A549 (cell line): ENCODE results near the gene NUB1. TPM values are rescaled to one million over a fixed set of nuclear protein-coding genes. Genes with fewer than 3 reads are reported as not detected.

ENCODE experiments used
- ATAC-seq, 2 experiments: fragments of 200-7000 bp in 1 of 2; fragments of >200 bp in 1 of 2; cut with Nextera tagmentation in 1 of 2; cut with Tn5 transposase in 1 of 2; 3 replicates each; pipeline versions ENCODE4 v1.8.0 to v1.9.1; 2018 to 2020; ENCODE audit warnings: mild to moderate bottlenecking in 1 of 2, moderate library complexity in 1 of 2
- CTCF ChIA-PET: fragments of 300-600 bp; sonication (Branson Sonifier 250); formaldehyde crosslinking; extraction: SDS; loops from one replicate; lab custom pipeline; 2021; ENCODE audit warnings: antibody characterized with exemption, inconsistent platforms; lab: Yijun Ruan, JAX
- POLR2A ChIA-PET: fragments of 350-600 bp; formaldehyde crosslinking; extraction: SDS; loops from one replicate; lab custom pipeline; 2021; ENCODE audit warnings: antibody characterized with exemption, inconsistent platforms; lab: Yijun Ruan, JAX
- DNase-seq, 2 experiments: peaks; one replicate each; pipeline versions ENCODE4 v3.0.0 to v3.0.0-alpha.2; 2011 to 2016; ENCODE audit warnings: low read depth in 1 of 2, low spot score in 1 of 2
- FAIRE-seq: peaks from 2 replicates; lab custom pipeline; 2011; peaks lifted over from hg19 to GRCh38; lab: Jason Lieb, UNC
- H3K27ac ChIP-seq, 2 experiments: fragments of >200 bp; sonication (Bioruptor Twin); formaldehyde crosslinking; 3 replicates each; pipeline ENCODE4 v1.5.1; 2016 to 2017
- H3K4me1 ChIP-seq: fragments of >200 bp; sonication (Bioruptor Twin); formaldehyde crosslinking; 3 replicates; pipeline ENCODE4 v1.6.1; 2016
- H3K4me2 ChIP-seq: fragments of >200 bp; sonication (Bioruptor Twin); formaldehyde crosslinking; 3 replicates; pipeline ENCODE4 v1.6.1; 2016
- H3K4me3 ChIP-seq: fragments of >200 bp; sonication (Bioruptor Twin); formaldehyde crosslinking; 3 replicates; pipeline ENCODE4 v1.5.1; 2016
- H3K9me3 ChIP-seq: fragments of >200 bp; sonication (Bioruptor Twin); formaldehyde crosslinking; 3 replicates; pipeline ENCODE4 v1.6.1; 2016
- BHLHE40 ChIP-seq: IDR thresholded peaks from 2 replicates; pipeline ENCODE4 v1.6.1; 2012; ENCODE audit warnings: low read depth, low read length, inconsistent platforms
- CBX2 ChIP-seq: fragments of 200-600 bp; sonication (generic); IDR thresholded peaks from 2 replicates; pipeline ENCODE4 v1.6.1; 2016; ENCODE audit warnings: low read depth, mild to moderate bottlenecking, borderline replicate concordance
- CHD4 ChIP-seq: fragments of 200-600 bp; sonication (generic); IDR thresholded peaks from 2 replicates; pipeline ENCODE4 v1.6.1; 2016; ENCODE audit warnings: antibody characterized with exemption, mild to moderate bottlenecking, borderline replicate concordance
- EHF ChIP-seq: fragments of 250-450 bp; sonication (Bioruptor Pico); IDR thresholded peaks from 2 replicates; pipeline ENCODE4 v1.5.0; 2020; ENCODE audit warnings: mild to moderate bottlenecking
- EHMT2 ChIP-seq: fragments of 200-600 bp; sonication (generic); IDR thresholded peaks from 2 replicates; pipeline ENCODE4 v1.6.1; 2016; ENCODE audit warnings: antibody characterized with exemption, low read depth, mild to moderate bottlenecking, moderate library complexity
- EP300 ChIP-seq, 2 experiments: fragments of >200 bp; sonication (Bioruptor Twin); formaldehyde crosslinking; IDR thresholded peaks; 2 replicates in 1 of 2; 3 replicates in 1 of 2; pipeline ENCODE4 v1.6.1; 2016 to 2017
- ESRRA ChIP-seq: fragments of 150-350 bp; IDR thresholded peaks from 2 replicates; pipeline ENCODE4 v1.6.1; 2014; ENCODE audit warnings: mild to moderate bottlenecking, low read length, borderline replicate concordance
- HOXA7 ChIP-seq: fragments of 250-450 bp; sonication (Bioruptor Pico); IDR thresholded peaks from 2 replicates; pipeline ENCODE4 v1.5.0; 2020; ENCODE audit warnings: mild to moderate bottlenecking, moderate library complexity
- HOXB5 ChIP-seq: fragments of 250-450 bp; sonication (Bioruptor Pico); IDR thresholded peaks from 2 replicates; pipeline ENCODE4 v1.5.0; 2020; ENCODE audit warnings: mild to moderate bottlenecking, moderate library complexity
- KDM1A ChIP-seq: fragments of 200-600 bp; sonication (generic); IDR thresholded peaks from 2 replicates; pipeline ENCODE4 v1.6.1; 2016; ENCODE audit warnings: low read depth, mild to moderate bottlenecking
- MAZ ChIP-seq: fragments of 150-350 bp; IDR thresholded peaks from 2 replicates; pipeline ENCODE4 v1.6.1; 2014; ENCODE audit warnings: antibody characterized with exemption, low read depth, low read length, borderline replicate concordance
- MYC ChIP-seq: IDR thresholded peaks from 2 replicates; pipeline ENCODE4 v1.6.1; 2012; ENCODE audit warnings: mild to moderate bottlenecking, inconsistent platforms, low read length, improper control_type of control experiment, borderline replicate concordance
- POLR2AphosphoS2 ChIP-seq: conservative IDR thresholded peaks from 2 replicates; pipeline ENCODE4 v1.6.1; 2012; ENCODE audit warnings: low read length, improper control_type of control experiment, inconsistent platforms
- RAD21 ChIP-seq, 2 experiments: fragments of >200 bp in 1 of 2; sonication (Bioruptor Twin) in 1 of 2; formaldehyde crosslinking in 1 of 2; IDR thresholded peaks in 1 of 2; conservative IDR thresholded peaks in 1 of 2; 2 replicates in 1 of 2; 3 replicates in 1 of 2; pipeline ENCODE4 v1.6.1; 2012 to 2018; ENCODE audit warnings: inconsistent platforms in 1 of 2
- RFX5 ChIP-seq: fragments of 450-650 bp; IDR thresholded peaks from 2 replicates; pipeline ENCODE4 v1.7.1; 2014; ENCODE audit warnings: antibody characterized with exemption, mild to moderate bottlenecking, moderate library complexity
- TFCP2L1 ChIP-seq: fragments of 250-450 bp; sonication (Bioruptor Pico); IDR thresholded peaks from 2 replicates; pipeline ENCODE4 v1.5.0; 2021; ENCODE audit warnings: mild to moderate bottlenecking
- ZC3H11A ChIP-seq: fragments of 450-650 bp; IDR thresholded peaks from 2 replicates; pipeline ENCODE4 v1.6.1; 2014; ENCODE audit warnings: antibody characterized with exemption, mild to moderate bottlenecking
- ZSCAN20 ChIP-seq: fragments of 250-450 bp; sonication (Bioruptor Pico); IDR thresholded peaks from 2 replicates; pipeline ENCODE4 v1.8.0; 2022; ENCODE audit warnings: mild to moderate bottlenecking, moderate library complexity
- WGBS: methylation state at CpG from one replicate; pipeline ENCODE4 v1.1.6; 2017; ENCODE audit errors: missing lambda C conversion rate; 5-methylcytosine and 5-hydroxymethylcytosine counted together
- polyA plus RNA-seq, 4 experiments: library from polyadenylated mRNA; depleted of rRNA in 3 of 4; stranded (reverse); fragments of >200 nt; fragmentation: RNase III in 1 of 4; extraction: RNeasy Plus Mini Kit Qiagen cat#74134 plus additional on column Dnase treatment in 1 of 4; gene quantifications; 2 replicates in 3 of 4; 3 replicates in 1 of 4; pipeline ENCODE4 v1.2.3, GENCODE V29; 2011 to 2017
- TF ChIP-seq, protein P1 (sequence below): fragments of 250-450 bp; sonication (Bioruptor Pico); IDR thresholded peaks from 2 replicates; pipeline ENCODE4 v1.5.0; 2021; ENCODE audit warnings: mild to moderate bottlenecking, moderate library complexity, borderline replicate concordance
- TF ChIP-seq, protein P2 (sequence below): IDR thresholded peaks from 2 replicates; pipeline ENCODE4 v1.6.1; 2012
- TF ChIP-seq, protein P3 (sequence below): fragments of >200 bp; sonication (Bioruptor Twin); formaldehyde crosslinking; IDR thresholded peaks from 2 replicates; pipeline ENCODE4 v1.6.1; 2016

Gene NUB1
- polyA plus RNA-seq, 2 of the 4 experiments (the other 2 are of a cell fraction): 45.0 to 105 TPM

DNA sequence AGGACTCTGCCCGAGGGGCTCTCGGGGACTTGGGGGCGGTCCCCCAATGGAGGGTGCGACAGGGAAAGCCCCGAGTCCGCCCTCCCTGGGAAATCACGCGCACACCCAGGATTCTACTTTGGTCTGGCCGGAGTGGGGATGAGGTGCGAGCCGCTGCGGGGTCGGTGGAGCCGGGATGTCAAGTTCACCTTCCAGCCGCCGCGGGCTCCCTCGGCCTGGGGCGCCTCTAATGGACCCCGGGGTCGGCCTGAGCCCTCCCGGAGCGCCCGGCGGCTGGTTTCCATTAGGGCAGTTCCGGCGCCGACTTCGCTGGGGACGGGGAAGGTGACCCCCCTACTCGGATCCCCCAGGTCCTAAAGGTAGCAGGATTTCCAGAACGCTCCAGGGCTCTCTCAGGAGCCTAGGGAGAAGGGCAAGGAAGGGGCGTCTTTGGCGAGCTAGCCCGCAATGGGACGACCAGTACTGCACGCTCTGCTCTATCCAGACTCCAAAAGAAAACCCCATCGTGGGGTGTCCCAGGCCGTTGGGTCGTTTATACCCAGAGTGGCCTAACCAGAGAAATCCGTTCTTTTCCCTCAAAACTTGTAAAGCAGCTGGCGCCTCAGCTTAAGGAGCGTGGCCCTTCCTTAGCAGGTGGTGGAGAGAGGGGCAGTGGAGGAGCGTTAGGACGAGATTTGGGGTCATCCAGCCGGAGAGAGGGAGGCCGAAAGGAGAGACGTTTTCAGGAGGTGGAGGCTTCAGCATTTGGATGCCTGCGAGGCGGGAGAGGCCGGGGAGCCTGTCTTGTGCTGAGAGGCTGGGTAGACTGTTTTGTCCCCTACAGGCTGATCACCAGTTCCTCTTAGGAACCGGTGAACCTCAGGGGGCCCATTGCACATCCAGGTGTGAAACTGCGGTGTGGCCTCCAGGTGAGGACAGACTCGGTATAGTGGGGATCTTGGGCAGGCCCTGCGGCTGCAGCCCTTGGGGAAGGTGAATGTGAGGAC lies 69.1 kb downstream of the NUB1 start:
- TF ChIP-seq BHLHE40: no peak
- TF ChIP-seq ESRRA: no peak
- no peak for TF ChIP-seq HOXB5
- TF ChIP-seq HOXA7 (CRISPR knock-in tag): no peak
- TF ChIP-seq KDM1A: no peak
- TF ChIP-seq, protein P1, sequence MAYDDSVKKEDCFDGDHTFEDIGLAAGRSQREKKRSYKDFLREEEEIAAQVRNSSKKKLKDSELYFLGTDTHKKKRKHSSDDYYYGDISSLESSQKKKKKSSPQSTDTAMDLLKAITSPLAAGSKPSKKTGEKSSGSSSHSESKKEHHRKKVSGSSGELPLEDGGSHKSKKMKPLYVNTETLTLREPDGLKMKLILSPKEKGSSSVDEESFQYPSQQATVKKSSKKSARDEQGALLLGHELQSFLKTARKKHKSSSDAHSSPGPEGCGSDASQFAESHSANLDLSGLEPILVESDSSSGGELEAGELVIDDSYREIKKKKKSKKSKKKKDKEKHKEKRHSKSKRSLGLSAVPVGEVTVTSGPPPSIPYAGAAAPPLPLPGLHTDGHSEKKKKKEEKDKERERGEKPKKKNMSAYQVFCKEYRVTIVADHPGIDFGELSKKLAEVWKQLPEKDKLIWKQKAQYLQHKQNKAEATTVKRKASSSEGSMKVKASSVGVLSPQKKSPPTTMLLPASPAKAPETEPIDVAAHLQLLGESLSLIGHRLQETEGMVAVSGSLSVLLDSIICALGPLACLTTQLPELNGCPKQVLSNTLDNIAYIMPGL (CRISPR knock-in tag): no peak
- TF ChIP-seq CHD4: no peak
- no peak for TF ChIP-seq EHMT2
- no peak for TF ChIP-seq MYC
- TF ChIP-seq EP300 (IDR thresholded peaks at IDR 0.05): no peak
- TF ChIP-seq, protein P2, sequence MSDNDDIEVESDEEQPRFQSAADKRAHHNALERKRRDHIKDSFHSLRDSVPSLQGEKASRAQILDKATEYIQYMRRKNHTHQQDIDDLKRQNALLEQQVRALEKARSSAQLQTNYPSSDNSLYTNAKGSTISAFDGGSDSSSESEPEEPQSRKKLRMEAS: no peak
- TF ChIP-seq, protein P3, sequence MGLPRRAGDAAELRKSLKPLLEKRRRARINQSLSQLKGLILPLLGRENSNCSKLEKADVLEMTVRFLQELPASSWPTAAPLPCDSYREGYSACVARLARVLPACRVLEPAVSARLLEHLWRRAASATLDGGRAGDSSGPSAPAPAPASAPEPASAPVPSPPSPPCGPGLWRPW: no peak
- no peak for TF ChIP-seq ZSCAN20 (CRISPR knock-in tag)
- TF ChIP-seq MAZ: no peak
- no peak for TF ChIP-seq EHF (CRISPR knock-in tag)
- TF ChIP-seq ZC3H11A: no peak
- TF ChIP-seq POLR2AphosphoS2: no peak
- TF ChIP-seq RAD21 (conservative IDR thresholded peaks at IDR 0.05 in 1 of 2, IDR thresholded peaks at IDR 0.05 in 1 of 2): no peak
- TF ChIP-seq TFCP2L1: no peak
- 58% methylated on average over 35 of the region's 55 CpGs for WGBS
- no peak for DNase-seq
- POLR2A ChIA-PET: no interaction called here
- FAIRE-seq: no peak
- Histone ChIP-seq H3K9me3 (0 out of 3 replicates have a peak, but pooled peaks cover 2% of the 10 kb centered on the region), H3K27ac (peak overlapping the region; percentile 60 to 86), H3K4me1 (peaks cover 15% of the 10 kb centered on the region; the same call in 1 of the 3 replicates), H3K4me2 (peak overlapping the region; percentile 91), H3K4me3 (peak overlapping the region; percentile 46)
- CTCF ChIA-PET: interaction anchor here (1.6 to 2.7 kb wide), 2 partner anchors 38 to 42 kb away, joined by 8 to 13 read pairs; no protein-coding TSS in a partner anchor
- peak; percentile 58 to 63; a peak in 4 of 6 replicates for ATAC-seq

DNA sequence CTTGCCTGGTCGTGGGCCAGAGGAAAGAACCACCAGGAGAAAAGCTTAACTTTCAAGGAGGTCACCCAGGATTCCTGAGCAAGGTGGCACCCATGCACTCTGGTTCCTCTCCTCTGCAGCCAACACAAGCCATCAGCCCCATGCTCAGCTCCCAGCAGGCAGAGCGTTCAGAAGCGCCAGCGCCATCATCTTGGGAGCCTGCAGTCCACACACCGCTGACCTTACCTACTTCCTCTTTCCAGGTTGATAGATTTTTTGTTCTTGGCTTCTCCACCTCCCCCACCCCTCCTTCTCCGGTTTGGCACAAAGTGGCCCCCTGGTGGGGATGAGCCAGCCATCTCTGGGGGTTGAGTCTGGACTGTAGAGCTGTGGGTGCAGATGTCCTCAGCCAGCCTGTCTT lies 69.9 kb downstream of the NUB1 start:
- Histone ChIP-seq H3K27ac (peak overlapping the region in 1 of 2 experiments; percentile 13; a peak in 1 of 6 replicates), H3K4me2 (no peak overlapping the region), H3K9me3 (0 out of 3 replicates have a peak, but pooled peaks cover 2% of the 10 kb centered on the region), H3K4me1 (peaks cover 23% of the 10 kb centered on the region), H3K4me3 (no peak overlapping the region)
- DNase-seq (no peak), FAIRE-seq (no peak), ATAC-seq (peak in 1 of 2 experiments; percentile 23; a peak in 3 of 6 replicates)
- ChIA-PET POLR2A (no interaction called here), CTCF (interaction anchor here (1.2 to 2.7 kb wide), 3 partner anchors 18 to 43 kb away, joined by 3 to 13 read pairs (median 8); no protein-coding TSS in a partner anchor)
- 89% methylated on average over 5 of the region's 6 CpGs for WGBS
- TF ChIP-seq MAZ: no peak
- TF ChIP-seq RFX5: no peak
- no peak for TF ChIP-seq CBX2
- no peak for TF ChIP-seq CHD4
- no peak for TF ChIP-seq TFCP2L1
